Activated naive CD8-positive, alpha-beta T cell treated with anti-CD3 and anti-CD28 coated beads, Interleukin-2, amount 50 U/mL, for 16 hours (primary cell): Measurements from ENCODE around the gene LYVE1.

Experiments
- DNase-seq: peaks from one replicate; pipeline ENCODE4 v3.0.0-alpha.2; 2020; ENCODE audit warnings: low read depth, low spot score

LYVE1 gene

GRCh38 chr11:10592331-10592730 is 23.9 kb upstream of the LYVE1 start:
- no peak for DNase-seq

- no peak for DNase-seq
These were observed 23.3 kb upstream of the LYVE1 start for GRCh38 chr11:10591741-10592140.

GRCh38 chr11:10590218-10590915 is 21.9 kb upstream of the LYVE1 start:
- DNase-seq: no peak

DNA sequence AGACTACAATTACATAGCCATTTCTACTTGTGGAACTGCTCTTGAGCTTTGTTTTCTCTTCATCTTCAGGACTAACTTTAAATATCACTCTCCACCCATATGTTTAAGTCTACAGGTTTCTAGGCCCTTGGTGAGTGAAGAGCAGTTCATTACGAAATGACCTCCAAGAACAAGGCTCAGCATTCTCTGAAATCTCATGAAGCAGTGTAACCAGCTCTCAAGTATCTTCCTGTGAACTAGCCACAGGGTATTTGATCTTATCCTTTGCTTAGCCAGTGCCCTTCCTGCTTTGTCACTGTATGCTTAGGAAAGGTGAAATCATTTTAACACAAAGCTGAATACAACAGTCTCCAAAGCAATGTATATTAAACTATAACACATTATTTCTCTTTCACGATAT is 20.4 kb upstream of the LYVE1 start:
- DNase-seq: no peak

DNA sequence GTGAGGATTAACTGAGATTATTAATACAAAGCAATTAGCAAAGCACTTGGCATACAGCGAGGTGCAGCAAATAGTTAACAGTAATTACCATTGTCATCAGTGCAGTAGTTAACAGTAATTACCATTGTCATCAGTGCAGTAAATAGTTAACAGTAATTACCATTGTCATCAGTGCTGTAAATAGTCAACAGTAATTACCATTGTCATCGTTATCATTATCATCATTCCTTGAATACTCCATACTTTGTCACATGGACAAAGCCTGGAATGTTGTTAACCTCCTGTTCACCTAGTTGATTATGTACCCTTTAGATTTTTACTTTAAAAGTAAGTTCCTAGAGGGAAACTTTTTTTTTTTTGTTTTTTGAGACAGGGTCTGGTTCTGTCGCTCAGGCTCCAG is 19.5 kb upstream of the LYVE1 start:
- DNase-seq: no peak

GRCh38 chr11:10587388-10587787 is 18.9 kb upstream of the LYVE1 start:
- DNase-seq: no peak

- DNase-seq: no peak
These were observed 15.6 kb upstream of the LYVE1 start for GRCh38 chr11:10584071-10584501.

DNA sequence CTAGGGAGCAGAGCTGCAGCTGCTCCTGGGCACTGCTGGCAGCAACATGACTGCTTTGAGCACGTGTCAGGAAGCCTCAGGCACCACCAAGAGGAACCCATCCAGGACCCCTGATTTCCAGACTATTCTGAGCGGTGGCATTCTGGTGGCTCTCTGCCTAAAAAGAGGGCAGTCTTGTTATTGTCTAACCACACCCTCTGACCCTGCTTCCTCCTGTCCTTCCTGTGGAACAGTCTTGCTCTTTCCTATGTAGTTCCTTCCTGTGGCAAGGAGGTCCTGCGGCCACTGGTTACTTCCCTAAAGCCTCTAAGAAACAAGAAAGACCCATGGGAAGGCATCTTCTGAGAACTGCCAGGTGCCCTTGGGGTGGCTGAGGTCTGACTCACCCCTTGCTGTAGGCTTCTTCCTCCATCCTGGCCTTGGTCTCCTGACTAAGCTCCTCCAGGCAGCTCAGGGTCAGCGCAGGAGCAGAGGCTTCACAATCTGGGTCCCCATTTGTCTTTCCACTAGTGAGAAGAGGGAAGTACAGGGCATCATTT is 13.1 kb upstream of the LYVE1 start:
- DNase-seq: no peak

DNA sequence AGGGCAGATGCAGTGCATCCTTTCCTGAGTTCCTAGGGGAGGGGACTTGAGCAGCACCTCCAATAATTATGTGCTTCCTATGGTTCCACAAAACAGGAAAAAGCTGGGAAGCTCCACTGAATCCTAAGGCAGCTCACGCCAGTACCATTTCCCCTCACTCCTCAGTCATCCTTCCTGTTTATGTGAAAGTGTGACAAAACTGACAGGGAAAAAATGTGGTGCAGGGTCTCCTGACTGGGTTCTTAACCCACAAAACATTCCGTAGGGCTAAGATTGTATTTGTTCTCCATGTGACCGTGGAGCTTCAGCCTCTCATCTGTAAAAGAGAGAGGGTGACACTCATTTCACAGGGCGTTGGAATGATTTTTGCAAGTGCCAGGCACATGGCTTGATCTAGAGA is 12.2 kb upstream of the LYVE1 start:
- DNase-seq: no peak

GRCh38 chr11:10579700-10580099 is 11.2 kb upstream of the LYVE1 start:
- no peak for DNase-seq

DNA sequence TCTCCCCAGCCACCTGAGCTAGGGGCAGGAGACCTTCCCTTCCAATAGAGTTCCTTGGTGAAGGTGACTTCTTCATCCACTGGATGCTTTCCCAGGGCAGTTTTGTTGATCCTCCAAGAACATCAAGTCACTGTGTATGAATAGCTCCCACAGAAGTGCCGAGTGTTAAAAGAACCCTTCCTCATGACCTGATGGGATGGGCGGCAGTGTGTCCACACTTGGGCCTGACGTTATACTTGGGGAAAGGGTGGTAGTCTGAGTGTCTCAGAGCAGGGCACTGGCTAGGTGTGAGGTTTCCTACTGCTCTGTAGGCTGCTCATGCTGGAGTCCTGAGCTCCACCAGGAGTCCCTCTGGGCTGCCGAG is 7.6 kb upstream of the LYVE1 start:
- no peak for DNase-seq

- DNase-seq: no peak
These were observed 7.0 kb upstream of the LYVE1 start for GRCh38 chr11:10575346-10576034.

GRCh38 chr11:10573556-10573955 is 5.1 kb upstream of the LYVE1 start:
- DNase-seq: no peak

GRCh38 chr11:10573028-10573427 is 4.6 kb upstream of the LYVE1 start:
- no peak for DNase-seq

- DNase-seq: no peak
These were observed 4.1 kb upstream of the LYVE1 start for GRCh38 chr11:10572533-10572932.

DNA sequence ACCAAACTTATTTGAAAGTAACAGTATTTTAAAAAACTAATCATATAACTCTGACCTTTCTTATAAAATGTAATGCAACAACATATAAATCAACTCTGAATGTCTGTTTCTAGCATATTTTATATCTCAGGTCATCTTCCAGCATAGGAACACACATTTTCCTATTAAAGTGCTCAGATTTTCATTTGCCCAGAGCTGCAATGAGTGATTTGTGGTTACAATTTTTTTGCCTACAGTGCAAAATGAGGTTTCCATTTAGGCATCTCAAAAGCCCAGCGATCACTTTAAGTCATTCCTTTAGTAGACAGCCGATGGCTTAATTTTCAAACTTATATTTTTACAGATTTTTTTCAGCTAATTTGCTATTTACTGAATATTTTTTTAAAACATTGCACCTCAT is 1.0 kb downstream of the LYVE1 start:
- DNase-seq: no peak

- DNase-seq: no peak
These were observed 2.1 kb downstream of the LYVE1 start for GRCh38 chr11:10566257-10566957.

GRCh38 chr11:10565493-10565892 is 3.0 kb downstream of the LYVE1 start:
- DNase-seq: no peak

GRCh38 chr11:10564696-10565318 is 3.7 kb downstream of the LYVE1 start:
- no peak for DNase-seq

GRCh38 chr11:10564030-10564429 is 4.4 kb downstream of the LYVE1 start:
- no peak for DNase-seq

DNA sequence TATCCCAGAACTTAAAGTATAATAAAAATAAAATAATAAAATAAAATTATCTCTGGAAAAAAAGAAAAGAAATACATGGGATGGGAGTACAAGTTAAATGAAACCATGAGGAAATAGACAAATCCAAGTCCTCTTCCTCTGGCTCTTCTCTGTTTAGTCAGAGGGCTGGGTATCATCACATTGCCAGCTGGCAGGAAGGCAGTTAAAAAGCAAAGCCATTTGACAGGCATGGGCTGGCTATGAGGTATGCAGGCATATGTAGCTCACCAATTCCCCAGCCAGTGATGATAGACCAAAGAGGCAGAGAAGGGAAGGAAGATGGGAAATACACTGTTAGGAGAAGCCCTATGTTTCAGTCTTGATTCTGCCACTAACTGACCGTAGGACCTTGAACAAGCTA is 6.5 kb downstream of the LYVE1 start:
- no peak for DNase-seq
